Measurements from ENCODE around the gene SPTBN2.

DNA sequence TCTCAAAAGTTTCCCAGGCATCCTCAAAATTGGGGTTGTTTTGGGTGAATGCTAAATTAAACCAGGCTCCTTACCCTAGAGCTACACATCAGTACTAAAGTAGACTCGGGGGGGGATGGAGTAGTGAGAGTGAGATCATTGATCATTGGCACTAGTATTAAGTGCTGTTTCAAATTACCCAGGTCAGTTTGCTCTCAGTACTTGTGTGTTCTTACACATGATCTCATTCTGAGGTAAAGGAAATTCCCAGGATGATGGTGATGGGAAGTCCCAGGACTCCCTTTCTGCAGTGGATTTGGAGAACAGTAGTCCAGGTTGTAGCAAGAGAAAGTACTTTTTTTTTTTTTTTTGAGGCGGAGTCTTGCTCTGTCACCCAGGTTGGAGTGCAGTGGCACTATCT lies 78.0 kb downstream of the SPTBN2 start:
- TF ChIP-seq EZH2 (IDR thresholded peaks at IDR 0.05; ENCODE audit: low read depth): no peak
- TF ChIP-seq, protein P1, sequence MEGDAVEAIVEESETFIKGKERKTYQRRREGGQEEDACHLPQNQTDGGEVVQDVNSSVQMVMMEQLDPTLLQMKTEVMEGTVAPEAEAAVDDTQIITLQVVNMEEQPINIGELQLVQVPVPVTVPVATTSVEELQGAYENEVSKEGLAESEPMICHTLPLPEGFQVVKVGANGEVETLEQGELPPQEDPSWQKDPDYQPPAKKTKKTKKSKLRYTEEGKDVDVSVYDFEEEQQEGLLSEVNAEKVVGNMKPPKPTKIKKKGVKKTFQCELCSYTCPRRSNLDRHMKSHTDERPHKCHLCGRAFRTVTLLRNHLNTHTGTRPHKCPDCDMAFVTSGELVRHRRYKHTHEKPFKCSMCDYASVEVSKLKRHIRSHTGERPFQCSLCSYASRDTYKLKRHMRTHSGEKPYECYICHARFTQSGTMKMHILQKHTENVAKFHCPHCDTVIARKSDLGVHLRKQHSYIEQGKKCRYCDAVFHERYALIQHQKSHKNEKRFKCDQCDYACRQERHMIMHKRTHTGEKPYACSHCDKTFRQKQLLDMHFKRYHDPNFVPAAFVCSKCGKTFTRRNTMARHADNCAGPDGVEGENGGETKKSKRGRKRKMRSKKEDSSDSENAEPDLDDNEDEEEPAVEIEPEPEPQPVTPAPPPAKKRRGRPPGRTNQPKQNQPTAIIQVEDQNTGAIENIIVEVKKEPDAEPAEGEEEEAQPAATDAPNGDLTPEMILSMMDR (conservative IDR thresholded peaks at IDR 0.05): no peak

Data from PC-9 (cell line).